Measurements from ENCODE around the gene PIK3R5.

PIK3R5 gene

DNA sequence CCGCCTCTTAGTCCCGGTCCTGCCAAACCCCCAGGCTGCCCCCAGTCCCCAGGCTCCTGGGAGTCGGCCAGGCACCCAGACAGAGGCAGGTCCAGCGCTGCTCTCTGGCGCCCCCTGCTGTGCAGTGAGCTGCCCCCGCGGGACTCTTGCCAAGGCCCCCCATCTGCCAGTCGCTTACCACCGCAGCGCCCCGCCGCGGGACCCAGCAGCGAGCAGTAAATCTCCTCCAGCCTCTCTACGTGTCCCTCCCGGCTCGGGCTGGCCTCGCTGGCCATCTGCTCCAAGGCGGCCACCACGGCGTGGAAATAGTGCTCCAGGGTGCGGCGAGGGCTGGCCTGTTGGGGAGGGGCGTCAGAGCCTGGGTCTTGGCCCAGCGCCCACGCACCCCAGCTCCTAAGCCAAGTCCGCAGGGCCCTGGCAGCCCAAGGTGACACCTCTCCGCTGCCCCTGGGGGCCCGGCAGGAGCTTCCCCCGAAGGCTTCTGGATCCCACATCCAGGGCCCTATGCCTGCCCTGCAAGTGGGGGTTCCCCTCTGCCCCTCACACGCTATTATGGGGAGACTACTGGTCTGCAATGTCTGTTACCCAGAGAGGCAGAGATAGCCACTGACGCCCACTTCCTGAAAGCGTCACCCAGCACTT is 132.7 kb downstream of the PIK3R5 start:
- DNase-seq (ENCODE audit: low read depth), result no peak

DNA sequence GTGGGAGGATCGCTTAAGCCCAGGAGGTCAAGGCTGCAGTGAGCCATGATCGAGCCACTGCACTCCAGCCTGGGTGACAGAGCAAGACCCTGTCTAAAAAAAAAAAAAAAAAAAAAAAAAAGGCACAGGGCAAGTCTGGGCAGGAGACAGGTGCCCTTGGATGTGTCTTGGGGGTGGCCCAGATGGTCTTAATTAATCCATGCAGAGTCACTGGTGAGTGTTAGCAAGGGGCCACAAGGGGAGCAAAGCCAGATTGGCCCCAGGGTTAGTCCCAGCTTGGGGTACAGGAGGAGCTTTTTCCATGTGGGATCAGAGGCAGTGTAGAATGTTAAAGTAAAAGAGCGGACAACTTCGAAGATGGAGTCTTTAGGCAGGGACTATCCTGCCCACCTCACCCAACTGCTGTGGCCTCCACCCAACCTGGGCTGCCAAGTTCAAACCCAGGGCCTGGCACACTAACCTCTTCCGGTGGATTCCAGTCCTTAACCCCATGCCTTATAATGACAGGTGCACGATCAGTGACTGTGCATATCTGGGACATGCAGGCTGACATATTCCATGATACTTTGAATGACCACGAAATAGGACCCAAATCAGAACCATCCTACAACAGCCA is 134.2 kb downstream of the PIK3R5 start:
- DNase-seq (ENCODE audit: low read depth), result no peak

DNA sequence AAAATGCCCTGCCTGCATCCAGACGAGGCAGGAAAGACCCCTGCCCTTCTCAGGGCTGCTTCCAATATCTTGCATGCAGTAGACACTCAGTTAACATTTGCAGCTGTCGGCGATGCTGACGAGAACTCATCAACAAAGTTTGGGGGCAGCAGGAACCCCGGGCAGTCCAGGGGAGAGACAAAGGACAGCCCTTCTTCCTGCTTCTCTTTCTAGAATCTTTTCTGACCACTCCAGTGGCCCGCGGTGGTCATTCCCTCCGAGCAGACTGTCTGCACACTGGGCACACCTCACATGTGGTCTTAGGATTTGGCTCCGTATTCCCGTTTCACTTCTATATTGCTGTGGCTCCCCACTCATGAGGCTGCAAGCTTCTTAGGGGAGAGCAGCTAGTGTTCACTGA is 135.4 kb downstream of the PIK3R5 start:
- no peak for DNase-seq (ENCODE audit: low read depth)

DNA sequence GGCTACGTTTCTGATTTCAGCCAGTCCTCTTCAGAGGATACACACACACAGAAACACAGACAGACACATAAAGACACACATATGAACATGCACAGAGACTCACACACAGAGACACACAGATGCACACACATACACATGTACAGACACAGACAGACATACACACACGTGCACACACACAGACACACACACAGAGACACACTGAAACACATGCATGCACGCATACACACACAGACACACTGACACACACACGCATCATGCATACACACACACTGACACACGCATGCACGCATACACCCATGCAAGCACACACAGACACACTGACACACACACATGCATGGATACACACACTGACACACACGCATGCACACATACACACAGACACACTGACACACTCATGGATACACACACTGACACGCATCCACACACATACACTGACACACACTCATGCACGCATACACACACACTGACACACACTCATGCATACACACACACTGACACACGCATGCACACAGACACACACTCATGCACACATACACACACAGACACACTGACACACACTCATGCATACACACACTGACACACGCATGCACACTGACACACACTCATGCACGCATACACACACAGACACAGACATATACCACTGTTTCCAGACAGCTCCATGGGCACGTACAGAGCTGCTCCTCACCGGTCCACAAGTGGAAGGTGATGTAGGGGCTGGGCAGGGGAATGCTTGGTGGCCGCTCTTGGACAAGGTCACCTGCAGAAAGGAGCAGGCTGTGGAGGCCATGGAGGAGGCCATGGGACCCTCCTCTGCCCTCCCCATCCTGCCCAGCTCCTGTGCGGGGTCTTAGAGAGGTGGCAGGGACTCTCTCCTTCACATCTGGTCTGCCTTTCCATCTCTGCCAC is 136.2 kb downstream of the PIK3R5 start:
- DNase-seq (ENCODE audit: low read depth), result no peak
